ENCODE data around the gene BSN.

BSN gene

DNA sequence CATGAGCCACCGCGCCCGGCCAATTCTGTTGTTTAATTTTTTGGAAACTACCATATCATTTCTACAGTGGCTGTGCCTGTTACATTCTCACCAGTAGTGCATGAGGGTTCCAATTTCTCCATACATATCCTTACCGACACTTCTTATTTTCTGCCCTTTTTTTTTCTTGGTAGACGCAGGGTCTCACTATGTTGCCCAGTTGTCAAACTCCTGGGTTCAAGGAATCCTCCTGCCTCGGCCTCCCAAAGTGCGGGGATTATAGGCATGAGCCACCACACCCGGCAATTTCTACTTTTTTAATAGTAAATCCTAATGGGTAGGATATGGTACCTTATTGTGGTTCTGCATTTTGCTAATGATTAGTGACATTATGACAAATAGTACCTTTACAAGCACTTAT is 155.6 kb downstream of the BSN start:
- Histone ChIP-seq H3K4me3 (ENCODE audit: low read depth in 1 of 2, low read length in 1 of 2) (no peak overlapping the region), H3K9me3 (no peaks in the 10 kb centered on the region), H3K27ac (no peak overlapping the region), H3K36me3 (peaks cover 68% of the 10 kb centered on the region), H3K27me3 (no peaks in the 10 kb centered on the region), H3K4me1 (ENCODE audit: control insufficient read depth in 1 of 2, insufficient read depth in 1 of 2, low read depth in 1 of 2, low read length in 1 of 2) (no peaks in the 10 kb centered on the region)
- TF ChIP-seq, protein P1, sequence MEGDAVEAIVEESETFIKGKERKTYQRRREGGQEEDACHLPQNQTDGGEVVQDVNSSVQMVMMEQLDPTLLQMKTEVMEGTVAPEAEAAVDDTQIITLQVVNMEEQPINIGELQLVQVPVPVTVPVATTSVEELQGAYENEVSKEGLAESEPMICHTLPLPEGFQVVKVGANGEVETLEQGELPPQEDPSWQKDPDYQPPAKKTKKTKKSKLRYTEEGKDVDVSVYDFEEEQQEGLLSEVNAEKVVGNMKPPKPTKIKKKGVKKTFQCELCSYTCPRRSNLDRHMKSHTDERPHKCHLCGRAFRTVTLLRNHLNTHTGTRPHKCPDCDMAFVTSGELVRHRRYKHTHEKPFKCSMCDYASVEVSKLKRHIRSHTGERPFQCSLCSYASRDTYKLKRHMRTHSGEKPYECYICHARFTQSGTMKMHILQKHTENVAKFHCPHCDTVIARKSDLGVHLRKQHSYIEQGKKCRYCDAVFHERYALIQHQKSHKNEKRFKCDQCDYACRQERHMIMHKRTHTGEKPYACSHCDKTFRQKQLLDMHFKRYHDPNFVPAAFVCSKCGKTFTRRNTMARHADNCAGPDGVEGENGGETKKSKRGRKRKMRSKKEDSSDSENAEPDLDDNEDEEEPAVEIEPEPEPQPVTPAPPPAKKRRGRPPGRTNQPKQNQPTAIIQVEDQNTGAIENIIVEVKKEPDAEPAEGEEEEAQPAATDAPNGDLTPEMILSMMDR (IDR thresholded peaks at IDR 0.05) = no peak

DNA sequence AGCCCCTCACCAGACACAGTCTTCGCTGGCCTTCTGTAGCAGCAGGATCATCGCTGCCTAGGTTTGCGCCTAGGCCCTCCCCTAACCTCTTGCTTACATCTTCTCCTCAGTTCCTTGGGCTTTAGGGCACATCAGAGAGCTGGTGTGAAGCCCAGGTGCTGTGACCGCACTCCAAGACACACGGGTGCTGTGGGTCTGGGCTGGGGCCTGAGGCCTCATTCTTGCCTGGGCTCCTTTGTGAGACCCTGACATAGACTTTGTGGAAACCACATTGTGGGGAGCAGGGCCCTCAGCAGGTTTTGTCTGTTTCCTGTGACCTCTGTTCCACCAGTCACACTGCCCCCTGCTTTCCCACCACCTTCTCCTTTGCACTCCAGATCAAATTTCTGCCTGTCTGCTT is 157.2 kb downstream of the BSN start:
- no peaks in the 10 kb centered on the region for H3K4me1 ChIP-seq (ENCODE audit: control insufficient read depth in 1 of 2, insufficient read depth in 1 of 2, low read depth in 1 of 2, low read length in 1 of 2)
- H3K27me3 ChIP-seq = no peaks in the 10 kb centered on the region
- TF ChIP-seq, protein P1 (IDR thresholded peaks at IDR 0.05) = no peak
- no peak overlapping the region for H3K27ac ChIP-seq
- H3K36me3 ChIP-seq = peaks cover 68% of the 10 kb centered on the region
- no peaks in the 10 kb centered on the region for H3K9me3 ChIP-seq
- no peak overlapping the region for H3K4me3 ChIP-seq (ENCODE audit: low read depth in 1 of 2, low read length in 1 of 2)

DNA sequence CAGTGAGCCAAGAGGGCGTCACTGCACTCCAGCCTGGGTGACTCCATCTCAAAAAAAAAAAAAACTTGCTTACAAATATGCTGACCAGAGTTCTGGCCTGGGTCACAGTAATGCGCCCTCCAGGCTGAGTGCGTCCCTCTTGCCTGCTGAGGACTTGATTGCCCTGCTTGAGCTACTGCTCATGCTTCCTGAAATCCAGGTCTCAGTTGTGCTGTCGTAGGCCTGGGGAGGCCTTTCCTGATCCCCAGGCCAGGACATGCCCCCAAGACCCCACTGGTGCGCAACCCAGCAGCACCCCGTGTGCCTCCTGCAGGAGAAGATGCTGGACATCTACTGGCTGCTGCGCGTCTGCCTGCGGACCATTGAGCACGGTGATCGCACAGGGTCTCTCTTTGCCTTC is 157.9 kb downstream of the BSN start:
- H3K9me3 ChIP-seq = no peaks in the 10 kb centered on the region
- no peak overlapping the region for H3K4me3 ChIP-seq (ENCODE audit: low read depth in 1 of 2, low read length in 1 of 2)
- no peaks in the 10 kb centered on the region for H3K27me3 ChIP-seq
- H3K27ac ChIP-seq = no peak overlapping the region
- peaks cover 68% of the 10 kb centered on the region for H3K36me3 ChIP-seq
- TF ChIP-seq, protein P1 (IDR thresholded peaks at IDR 0.05) = no peak
- H3K4me1 ChIP-seq (ENCODE audit: control insufficient read depth in 1 of 2, insufficient read depth in 1 of 2, low read depth in 1 of 2, low read length in 1 of 2) = no peaks in the 10 kb centered on the region

DNA sequence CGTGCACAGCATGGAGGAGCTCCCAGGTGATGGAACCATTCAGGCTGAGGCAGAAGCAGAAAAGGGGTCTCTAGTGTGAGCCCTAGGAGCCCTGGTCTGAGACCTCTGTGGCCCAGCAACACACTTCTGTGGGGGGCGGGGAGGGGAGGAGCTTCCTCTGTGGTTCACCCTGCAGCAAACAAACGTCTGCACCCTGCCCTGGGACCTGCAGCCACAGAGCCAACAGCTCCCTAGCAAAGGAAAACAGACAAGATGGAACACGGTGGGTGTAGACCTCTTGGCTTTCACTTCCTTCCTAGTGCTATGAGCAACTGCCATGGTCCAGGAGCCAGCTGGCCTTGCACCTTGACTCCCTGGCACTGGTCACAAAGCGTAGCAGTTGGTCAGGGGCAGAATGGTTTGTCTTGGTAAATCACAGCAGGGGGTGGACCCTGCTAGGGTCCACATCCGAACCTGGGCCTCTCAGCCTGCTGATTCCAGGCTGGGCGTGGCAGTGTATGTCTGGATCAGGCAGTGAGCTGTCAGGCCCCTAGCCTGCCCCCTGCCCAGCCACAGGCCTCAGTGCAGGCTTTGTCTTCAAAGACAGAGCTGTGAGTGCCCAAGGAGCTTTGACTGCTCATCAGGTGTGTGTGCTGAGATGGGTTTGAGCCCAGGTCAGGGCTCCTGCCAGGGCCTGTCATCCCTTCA is 158.5 kb downstream of the BSN start:
- H3K36me3 ChIP-seq = peaks cover 65% of the 10 kb centered on the region
- no peak overlapping the region for H3K27ac ChIP-seq
- no peaks in the 10 kb centered on the region for H3K4me1 ChIP-seq (ENCODE audit: control insufficient read depth in 1 of 2, insufficient read depth in 1 of 2, low read depth in 1 of 2, low read length in 1 of 2)
- H3K4me3 ChIP-seq (ENCODE audit: low read depth in 1 of 2, low read length in 1 of 2) = no peak overlapping the region
- H3K9me3 ChIP-seq = no peaks in the 10 kb centered on the region
- TF ChIP-seq, protein P1 (IDR thresholded peaks at IDR 0.05) = no peak
- no peaks in the 10 kb centered on the region for H3K27me3 ChIP-seq

DNA sequence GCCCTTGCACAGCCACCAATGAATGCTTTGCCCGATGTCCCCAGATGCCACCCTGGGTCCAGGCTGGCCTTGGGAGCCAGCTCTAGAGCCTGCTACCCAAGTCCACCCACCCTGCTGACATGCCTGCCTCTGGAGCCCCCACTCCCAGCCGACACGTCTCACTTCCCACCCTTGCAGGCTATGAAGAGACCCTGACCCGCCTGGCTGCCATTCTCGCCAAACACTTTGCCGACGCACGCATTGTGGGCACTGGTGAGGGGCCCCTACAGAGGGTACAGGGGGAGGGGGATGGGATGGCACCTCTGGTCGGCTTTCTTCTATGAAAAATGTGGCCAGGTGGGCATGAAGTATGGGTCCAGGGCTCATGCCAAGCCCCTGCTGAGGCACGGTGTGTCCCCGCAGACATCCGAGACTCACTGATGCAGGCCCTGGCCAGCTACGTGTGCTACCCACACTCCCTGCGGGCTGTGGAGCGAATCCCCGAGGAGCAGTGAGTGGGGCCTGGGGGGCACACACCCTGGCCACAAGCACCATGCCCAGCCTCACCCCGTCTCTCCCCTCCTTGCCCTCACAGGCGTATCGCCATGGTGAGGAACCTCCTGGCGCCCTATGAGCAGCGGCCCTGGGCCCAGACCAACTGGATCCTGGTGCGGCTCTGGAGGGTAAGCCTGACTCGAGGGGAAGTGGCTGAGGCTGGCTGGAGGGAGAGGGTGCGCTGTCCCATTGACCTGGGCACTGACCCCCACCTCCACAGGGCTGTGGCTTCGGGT is 159.2 kb downstream of the BSN start:
- Histone ChIP-seq H3K27ac (no peak overlapping the region), H3K4me3 (ENCODE audit: low read depth in 1 of 2, low read length in 1 of 2) (no peak overlapping the region), H3K4me1 (ENCODE audit: control insufficient read depth in 1 of 2, insufficient read depth in 1 of 2, low read depth in 1 of 2, low read length in 1 of 2) (peaks cover under 1 to 1% of the 10 kb centered on the region in 2 experiments), H3K9me3 (no peaks in the 10 kb centered on the region), H3K36me3 (peaks cover 59% of the 10 kb centered on the region), H3K27me3 (peaks cover 7% of the 10 kb centered on the region)
- TF ChIP-seq, protein P1 (IDR thresholded peaks at IDR 0.05) = no peak
